Endodermal cell (in vitro differentiated cells): Measurements from ENCODE around the gene ZNF853. TPM values are rescaled to one million over a fixed set of nuclear protein-coding genes. Genes with fewer than 3 reads are reported as not detected.

Experiments
- DNase-seq: peaks from one replicate; pipeline ENCODE4 v3.0.0-alpha.2; 2017
- H3K27ac ChIP-seq: 2 replicates; pipeline ENCODE4 v1.5.1; 2013; ENCODE audit warnings: mild to moderate bottlenecking, low read depth, low read length, moderate library complexity
- H3K27me3 ChIP-seq: 2 replicates; pipeline ENCODE4 v1.6.1; 2013; ENCODE audit warnings: mild to moderate bottlenecking, low read length, moderate library complexity; ENCODE audit not compliant: insufficient read depth, control insufficient read depth, poor library complexity, severe bottlenecking
- H3K36me3 ChIP-seq: 2 replicates; pipeline ENCODE4 v1.7.0; 2013; ENCODE audit warnings: mild to moderate bottlenecking, low read length, moderate library complexity; ENCODE audit not compliant: control insufficient read depth, insufficient read depth
- H3K4me1 ChIP-seq: one replicate; pipeline ENCODE4 v1.7.0; 2013; ENCODE audit warnings: low read length; ENCODE audit not compliant: control insufficient read depth, insufficient read depth
- H3K4me3 ChIP-seq: 2 replicates; pipeline ENCODE4 v1.5.1; 2013; ENCODE audit warnings: mild to moderate bottlenecking, low read length, moderate library complexity
- H3K9ac ChIP-seq: 2 replicates; pipeline ENCODE4 v1.6.1; 2013; ENCODE audit warnings: mild to moderate bottlenecking, low read length, moderate library complexity; ENCODE audit not compliant: poor library complexity, severe bottlenecking; ENCODE audit errors: extremely low read depth
- H3K9me3 ChIP-seq: 2 replicates; pipeline ENCODE4 v1.6.1; 2013; ENCODE audit warnings: mild to moderate bottlenecking, low read length, moderate library complexity; ENCODE audit not compliant: control insufficient read depth
- H3K27ac Mint-ChIP-seq: 2 replicates; pipeline ENCODE4 v1.8.0; 2020; ENCODE audit warnings: mixed read lengths
- H3K27me3 Mint-ChIP-seq: 2 replicates; pipeline ENCODE4 v1.8.0; 2021; ENCODE audit warnings: mild to moderate bottlenecking, mixed read lengths; ENCODE audit not compliant: insufficient read depth
- H3K36me3 Mint-ChIP-seq: 2 replicates; pipeline ENCODE4 v1.8.0; 2020; ENCODE audit warnings: low read depth, mixed read lengths
- H3K4me1 Mint-ChIP-seq: 2 replicates; pipeline ENCODE4 v1.8.0; 2020; ENCODE audit warnings: mixed read lengths
- H3K4me3 Mint-ChIP-seq: 2 replicates; pipeline ENCODE4 v1.8.0; 2020; ENCODE audit warnings: mild to moderate bottlenecking, moderate library complexity, mixed read lengths
- H3K9me3 Mint-ChIP-seq: 2 replicates; pipeline ENCODE4 v1.8.0; 2020; ENCODE audit warnings: mild to moderate bottlenecking, mixed read lengths
- CTCF ChIP-seq: fragments of 200-600 bp; sonication (generic); conservative IDR thresholded peaks from 2 replicates; pipeline ENCODE4 v1.5.0; 2021; ENCODE audit warnings: antibody characterized with exemption, mild to moderate bottlenecking
- WGBS, 2 experiments: methylation state at CpG; one replicate each; pipeline versions ENCODE4 v1.1.5 to v1.1.7; 2013; ENCODE audit warnings: missing lambda C conversion rate in 2 of 2, mixed read lengths in 1 of 2; ENCODE audit not compliant: insufficient coverage in 1 of 2, insufficient read length in 1 of 2; 5-methylcytosine and 5-hydroxymethylcytosine counted together
- total RNA-seq, 2 donors: library from RNA; stranded (reverse); fragmentation: NEBNext Ultra II Directional in 1 of 2; extraction: Animal tissue kit (Norgen Biotek cat#: 25700) in 1 of 2; gene quantifications; 2 replicates in 1 of 2; 3 replicates in 1 of 2; pipeline ENCODE4 v1.2.1, GENCODE V29; 2021

The ZNF853 gene
- total RNA-seq, 2 donors from 2014 or later = 14.2 to 17.2 TPM

GRCh38 chr7:6608794-6609193, 6.6 kb upstream of the ZNF853 start:
- Mint-ChIP-seq H3K27me3 (peaks cover 4% of the 10 kb centered on the region), H3K4me1 (peaks cover 5% of the 10 kb centered on the region), H3K27ac (no peak overlapping the region), H3K4me3 (no peak overlapping the region), H3K9me3 (no peaks in the 10 kb centered on the region), H3K36me3 (peaks cover 40% of the 10 kb centered on the region)
- Histone ChIP-seq H3K9ac (no peak overlapping the region), H3K36me3 (peaks cover 7% of the 10 kb centered on the region), H3K27me3 (no peaks in the 10 kb centered on the region), H3K9me3 (no peaks in the 10 kb centered on the region), H3K4me3 (no peak overlapping the region), H3K27ac (no peak overlapping the region), H3K4me1 (peaks cover 2% of the 10 kb centered on the region)
- WGBS, 2 experiments = 95 to 96% methylated on average over 12 of the region's 12 CpGs
- no peak for TF ChIP-seq CTCF
- no peak for DNase-seq

GRCh38 chr7:6612819-6613218, 2.6 kb upstream of the ZNF853 start:
- Histone ChIP-seq H3K27ac (no peak overlapping the region), H3K4me3 (no peak overlapping the region), H3K9ac (no peak overlapping the region), H3K4me1 (peaks cover 7% of the 10 kb centered on the region), H3K36me3 (no peaks in the 10 kb centered on the region), H3K27me3 (no peaks in the 10 kb centered on the region), H3K9me3 (no peaks in the 10 kb centered on the region)
- Mint-ChIP-seq H3K27me3 (peaks cover 4% of the 10 kb centered on the region), H3K9me3 (no peaks in the 10 kb centered on the region), H3K4me3 (no peak overlapping the region), H3K4me1 (peaks cover 15% of the 10 kb centered on the region), H3K36me3 (peaks cover 17% of the 10 kb centered on the region), H3K27ac (no peak overlapping the region)
- 91 to 100% methylated on average over 5 to 7 of the region's 7 CpGs for WGBS, 2 experiments
- DNase-seq = no peak
- TF ChIP-seq CTCF = no peak

GRCh38 chr7:6613706-6614105, 1.7 kb upstream of the ZNF853 start:
- TF ChIP-seq CTCF = no peak
- Histone ChIP-seq H3K36me3 (peaks cover 3% of the 10 kb centered on the region), H3K27ac (no peak overlapping the region), H3K9ac (no peak overlapping the region), H3K4me1 (peaks cover 7% of the 10 kb centered on the region), H3K4me3 (no peak overlapping the region), H3K9me3 (no peaks in the 10 kb centered on the region), H3K27me3 (no peaks in the 10 kb centered on the region)
- Mint-ChIP-seq H3K4me3 (peak overlapping the region; percentile 16), H3K27me3 (peaks cover 4% of the 10 kb centered on the region), H3K4me1 (peaks cover 15% of the 10 kb centered on the region), H3K36me3 (peaks cover 21% of the 10 kb centered on the region), H3K27ac (peak overlapping the region; percentile 79), H3K9me3 (no peaks in the 10 kb centered on the region)
- WGBS, 2 experiments = 52 to 84% methylated on average over 2 of the region's 2 CpGs
- DNase-seq = no peak
